ENCODE results near the gene ADGB.

DNA sequence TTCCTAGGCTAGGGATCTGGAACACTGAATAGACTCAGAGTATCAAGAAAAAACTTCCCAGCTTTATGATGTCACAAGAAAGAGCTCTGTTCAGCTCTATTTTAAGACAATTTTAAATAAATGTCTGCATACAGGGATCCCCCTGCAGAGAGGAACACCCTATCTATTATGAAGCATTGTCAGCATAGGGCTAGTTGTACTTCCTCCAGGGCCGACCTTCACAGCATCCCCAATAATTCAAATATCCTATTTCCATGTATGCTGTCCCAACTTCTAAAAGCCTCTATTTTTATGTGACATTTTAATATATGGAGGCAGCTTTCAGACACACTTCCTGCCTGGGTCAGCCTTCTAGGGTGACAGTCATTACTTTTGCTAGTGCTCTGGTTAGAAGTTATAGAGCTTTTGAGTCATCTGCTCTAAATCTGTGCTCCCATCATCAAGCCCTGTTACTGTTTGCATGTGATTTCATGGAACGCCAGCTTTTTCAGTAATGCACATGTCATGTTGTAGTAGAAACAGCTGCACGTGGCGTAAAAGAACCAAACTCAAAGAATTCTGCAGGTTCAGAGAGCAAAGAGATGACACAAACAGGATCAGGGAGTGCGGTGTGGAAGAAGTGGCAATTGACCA, 189.2 kb downstream of the ADGB start:
- TF ChIP-seq, protein P1, sequence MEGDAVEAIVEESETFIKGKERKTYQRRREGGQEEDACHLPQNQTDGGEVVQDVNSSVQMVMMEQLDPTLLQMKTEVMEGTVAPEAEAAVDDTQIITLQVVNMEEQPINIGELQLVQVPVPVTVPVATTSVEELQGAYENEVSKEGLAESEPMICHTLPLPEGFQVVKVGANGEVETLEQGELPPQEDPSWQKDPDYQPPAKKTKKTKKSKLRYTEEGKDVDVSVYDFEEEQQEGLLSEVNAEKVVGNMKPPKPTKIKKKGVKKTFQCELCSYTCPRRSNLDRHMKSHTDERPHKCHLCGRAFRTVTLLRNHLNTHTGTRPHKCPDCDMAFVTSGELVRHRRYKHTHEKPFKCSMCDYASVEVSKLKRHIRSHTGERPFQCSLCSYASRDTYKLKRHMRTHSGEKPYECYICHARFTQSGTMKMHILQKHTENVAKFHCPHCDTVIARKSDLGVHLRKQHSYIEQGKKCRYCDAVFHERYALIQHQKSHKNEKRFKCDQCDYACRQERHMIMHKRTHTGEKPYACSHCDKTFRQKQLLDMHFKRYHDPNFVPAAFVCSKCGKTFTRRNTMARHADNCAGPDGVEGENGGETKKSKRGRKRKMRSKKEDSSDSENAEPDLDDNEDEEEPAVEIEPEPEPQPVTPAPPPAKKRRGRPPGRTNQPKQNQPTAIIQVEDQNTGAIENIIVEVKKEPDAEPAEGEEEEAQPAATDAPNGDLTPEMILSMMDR (IDR thresholded peaks at IDR 0.05): no peak
- TF ChIP-seq POLR2AphosphoS5 (IDR thresholded peaks at IDR 0.05; ENCODE audit: insufficient read depth in 1 of 2, low read depth in 1 of 2): no peak
